GM21360 (cell line): Measurements from ENCODE around the gene RACK1.
"Not testable (repeated sequence)": the region's sequence is repeated elsewhere in the genome, so short reads cannot be mapped to it uniquely, and the experiment has no call there.

Experiments
- ATAC-seq: cut with Tn5 transposase; IDR thresholded peaks from one replicate; pipeline ENCODE4 v1.9.1; 2021; ENCODE audit warnings: mild to moderate bottlenecking, moderate library complexity; ENCODE audit not compliant: unreplicated experiment

Gene RACK1

GRCh38 chr5:181217111-181217802 lies 26.4 kb downstream of the RACK1 start:
- peak; percentile 15 for ATAC-seq

- ATAC-seq: no peak
Measured at GRCh38 chr5:181215997-181216989, 27.4 kb downstream of the RACK1 start.

GRCh38 chr5:181214249-181214648 lies 29.5 kb downstream of the RACK1 start:
- ATAC-seq: not testable (repeated sequence)

- ATAC-seq: no peak
Measured at GRCh38 chr5:181212934-181213333, 30.8 kb downstream of the RACK1 start.

GRCh38 chr5:181212080-181212479 lies 31.6 kb downstream of the RACK1 start:
- no peak for ATAC-seq

GRCh38 chr5:181211208-181211607 lies 32.5 kb downstream of the RACK1 start:
- no peak for ATAC-seq

- ATAC-seq: not testable (repeated sequence)
Measured at GRCh38 chr5:181210698-181211097, 33.0 kb downstream of the RACK1 start.

- not testable (repeated sequence) for ATAC-seq
Measured at GRCh38 chr5:181210148-181210547, 33.6 kb downstream of the RACK1 start.

- not testable (repeated sequence) for ATAC-seq
Measured at GRCh38 chr5:181209006-181209405, 34.7 kb downstream of the RACK1 start.

GRCh38 chr5:181207960-181208253 lies 35.8 kb downstream of the RACK1 start:
- ATAC-seq: no peak

- no peak for ATAC-seq
Measured at GRCh38 chr5:181207214-181207959, 36.3 kb downstream of the RACK1 start.

- no peak for ATAC-seq
Measured at GRCh38 chr5:181205761-181206649, 37.7 kb downstream of the RACK1 start.

GRCh38 chr5:181204826-181205760 lies 38.6 kb downstream of the RACK1 start, which contains the start of gene TRIM7:
TRIM7 (minus strand) TSS chr5:181205196; CDS start chr5:181205110, 86 bp downstream.
- ATAC-seq: no peak

GRCh38 chr5:181204113-181204825 lies 39.4 kb downstream of the RACK1 start:
- no peak for ATAC-seq

GRCh38 chr5:181203777-181204112 lies 40.0 kb downstream of the RACK1 start:
- ATAC-seq: no peak

- no peak for ATAC-seq
Measured at GRCh38 chr5:181203093-181203711, 40.5 kb downstream of the RACK1 start.

- no peak for ATAC-seq
Measured at GRCh38 chr5:181200816-181201215, 42.9 kb downstream of the RACK1 start.
